ENCODE measurements around the gene SPTB. TPM values are rescaled to one million over a fixed set of nuclear protein-coding genes. Genes with fewer than 3 reads are reported as not detected.
A peak's percentile ranks its signal among the peaks of the same experiment; 100 is the strongest.

SPTB gene
- total RNA-seq, 4 donors from 2014 or later = 123 to 554 (median 266) TPM

GRCh38 chr14:64745511-64746091 is 134.1 kb downstream of the SPTB start:
- ATAC-seq = peak; percentile 20 to 71
- Histone ChIP-seq H3K36me3 (peaks cover 0 to 11% of the 10 kb centered on the region in 2 donors), H3K27ac (peak overlapping the region in 3 of 4 donors; percentile 12 to 52 (median 40)), H3K4me3 (no peak overlapping the region), H3K27me3 (no peaks in the 10 kb centered on the region), H3K9me3 (no peaks in the 10 kb centered on the region), H3K4me1 (peaks cover 10 to 11% of the 10 kb centered on the region in 2 donors)
- intact Hi-C loops (cut with DNase I; ENCODE audit: low total_unique reads) = loop anchor here (5.0 kb wide), 1 partner anchor 73 kb away; no protein-coding TSS in a partner anchor
- DNase-seq = peak in 1 of 2 donors; percentile 46
- in situ Hi-C loops (cut with MboI; ENCODE audit: low sequenced_read_pairs in 4 of 4) = no loop called here
- TF ChIP-seq CTCF (IDR thresholded peaks at IDR 0.05 in 4 of 5, conservative IDR thresholded peaks at IDR 0.05 in 1 of 5) = no peak
- no peak for TF ChIP-seq POLR2A (IDR thresholded peaks at IDR 0.05)

GRCh38 chr14:64743061-64743460 is 136.6 kb downstream of the SPTB start:
- DNase-seq (no peak), ATAC-seq (no peak)
- H3K27me3 ChIP-seq = no peaks in the 10 kb centered on the region
- no peak overlapping the region for H3K27ac ChIP-seq
- intact Hi-C loops (cut with DNase I; ENCODE audit: low total_unique reads) = no loop called here
- no peaks in the 10 kb centered on the region for H3K9me3 ChIP-seq
- TF ChIP-seq POLR2A (IDR thresholded peaks at IDR 0.05) (no peak), CTCF (IDR thresholded peaks at IDR 0.05 in 4 of 5, conservative IDR thresholded peaks at IDR 0.05 in 1 of 5) (no peak)
- no peaks in the 10 kb centered on the region for H3K36me3 ChIP-seq
- in situ Hi-C loops (cut with MboI; ENCODE audit: low sequenced_read_pairs in 4 of 4) = no loop called here
- no peak overlapping the region for H3K4me3 ChIP-seq
- H3K4me1 ChIP-seq = peaks cover 10 to 11% of the 10 kb centered on the region in 2 donors

GRCh38 chr14:64741961-64742360 is 137.7 kb downstream of the SPTB start:
- in situ Hi-C loops (cut with MboI; ENCODE audit: low sequenced_read_pairs in 4 of 4) (no loop called here), intact Hi-C loops (cut with DNase I; ENCODE audit: low total_unique reads) (no loop called here)
- Histone ChIP-seq H3K36me3 (no peaks in the 10 kb centered on the region), H3K27ac (no peak overlapping the region), H3K27me3 (no peaks in the 10 kb centered on the region), H3K4me1 (peaks cover 10 to 11% of the 10 kb centered on the region in 2 donors), H3K4me3 (no peak overlapping the region), H3K9me3 (no peaks in the 10 kb centered on the region)
- ATAC-seq = no peak
- no peak for DNase-seq
- TF ChIP-seq CTCF (IDR thresholded peaks at IDR 0.05 in 4 of 5, conservative IDR thresholded peaks at IDR 0.05 in 1 of 5) = no peak
- TF ChIP-seq POLR2A (IDR thresholded peaks at IDR 0.05) = no peak

GRCh38 chr14:64741200-64741599 is 138.5 kb downstream of the SPTB start:
- Histone ChIP-seq H3K36me3 (no peaks in the 10 kb centered on the region), H3K4me1 (peaks cover 4 to 12% of the 10 kb centered on the region in 2 donors), H3K27ac (no peak overlapping the region), H3K4me3 (no peak overlapping the region), H3K9me3 (no peaks in the 10 kb centered on the region), H3K27me3 (no peaks in the 10 kb centered on the region)
- intact Hi-C loops (cut with DNase I; ENCODE audit: low total_unique reads) (no loop called here), in situ Hi-C loops (cut with MboI; ENCODE audit: low sequenced_read_pairs in 4 of 4) (no loop called here)
- TF ChIP-seq POLR2A (IDR thresholded peaks at IDR 0.05) = no peak
- ATAC-seq = no peak
- DNase-seq = no peak

- intact Hi-C loops (cut with DNase I; ENCODE audit: low total_unique reads) = no loop called here
- H3K27ac ChIP-seq = no peak overlapping the region
- ATAC-seq = no peak
- peaks cover 0 to 4% of the 10 kb centered on the region in 2 donors for H3K4me1 ChIP-seq
- in situ Hi-C loops (cut with MboI; ENCODE audit: low sequenced_read_pairs in 4 of 4) = no loop called here
- no peaks in the 10 kb centered on the region for H3K9me3 ChIP-seq
- no peaks in the 10 kb centered on the region for H3K36me3 ChIP-seq
- no peak for DNase-seq
- no peaks in the 10 kb centered on the region for H3K27me3 ChIP-seq
- H3K4me3 ChIP-seq = no peak overlapping the region
- TF ChIP-seq CTCF (IDR thresholded peaks at IDR 0.05 in 4 of 5, conservative IDR thresholded peaks at IDR 0.05 in 1 of 5) (no peak), POLR2A (IDR thresholded peaks at IDR 0.05) (no peak)
Observed at GRCh38 chr14:64738281-64738804, 141.4 kb downstream of the SPTB start.
